ENCODE results near the gene KCNQ1. TPM values are rescaled to one million over a fixed set of nuclear protein-coding genes. Genes with fewer than 3 reads are reported as not detected.

The KCNQ1 gene
- total RNA-seq, 2 experiments from 2014 or later: 8.7 to 9.5 TPM

DNA sequence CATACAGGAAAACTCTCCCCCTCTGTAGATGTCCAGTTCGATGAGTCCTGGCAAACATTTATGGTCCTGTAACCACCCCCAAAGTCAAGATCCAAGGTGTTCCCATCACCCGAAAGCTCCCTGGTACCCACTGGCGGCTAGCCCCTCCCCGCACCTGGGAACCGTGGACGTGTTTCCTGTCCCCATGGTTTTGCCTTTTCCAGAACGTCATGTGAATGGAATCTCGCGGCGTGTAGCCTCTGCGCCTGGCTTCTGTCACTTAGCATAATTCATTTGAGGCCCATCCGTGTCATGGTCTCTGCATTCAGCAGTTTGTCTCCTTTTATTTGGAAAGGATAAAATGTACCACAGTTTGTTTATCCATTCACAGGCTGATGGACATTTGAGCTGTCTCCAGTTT is 106.3 kb downstream of the KCNQ1 start:
- POLR2A ChIA-PET: no interaction called here

DNA sequence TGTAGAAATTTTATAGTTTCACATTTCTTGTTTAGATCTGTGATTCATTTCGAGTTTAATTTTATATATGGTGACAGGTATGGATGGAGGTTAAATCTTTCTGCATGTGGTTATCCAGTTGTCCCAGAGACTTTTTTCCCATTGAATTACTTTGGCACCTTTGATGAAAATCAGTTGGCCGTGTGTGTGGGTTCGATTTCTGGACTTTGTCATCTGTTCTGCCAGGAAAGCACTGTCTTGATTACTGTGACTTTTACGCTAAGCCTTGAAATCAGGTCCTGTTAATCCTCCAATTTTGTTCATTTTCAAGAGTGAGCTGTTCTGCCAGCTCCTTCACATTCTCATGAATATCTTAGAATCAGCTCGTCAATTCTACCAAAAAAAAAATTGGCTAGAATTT is 107.4 kb downstream of the KCNQ1 start:
- POLR2A ChIA-PET: no interaction called here
- CTCF ChIA-PET: interaction anchor here (2.1 to 2.2 kb wide), 2 partner anchors 19 to 22 kb away, joined by 5 to 12 read pairs; no protein-coding TSS in a partner anchor

More for the DNA sequence above, 106.3 kb downstream of the KCNQ1 start:
- DNase-seq (no peak), ATAC-seq (no peak)
- H3K4me1 Mint-ChIP-seq (ENCODE audit: low read depth): peaks cover 6% of the 10 kb centered on the region
- H3K36me3 Mint-ChIP-seq (ENCODE audit: low read depth): no peaks in the 10 kb centered on the region
- intact Hi-C loops (cut with micrococcal nuclease): no loop called here
- H3K4me3 Mint-ChIP-seq: no peak overlapping the region
- CTCF ChIA-PET: interaction anchor here (2.2 kb wide), 1 partner anchor 18 kb away, joined by 12 read pairs; no protein-coding TSS in a partner anchor
- H3K9me3 Mint-ChIP-seq: no peaks in the 10 kb centered on the region
- TF ChIP-seq, protein P1, sequence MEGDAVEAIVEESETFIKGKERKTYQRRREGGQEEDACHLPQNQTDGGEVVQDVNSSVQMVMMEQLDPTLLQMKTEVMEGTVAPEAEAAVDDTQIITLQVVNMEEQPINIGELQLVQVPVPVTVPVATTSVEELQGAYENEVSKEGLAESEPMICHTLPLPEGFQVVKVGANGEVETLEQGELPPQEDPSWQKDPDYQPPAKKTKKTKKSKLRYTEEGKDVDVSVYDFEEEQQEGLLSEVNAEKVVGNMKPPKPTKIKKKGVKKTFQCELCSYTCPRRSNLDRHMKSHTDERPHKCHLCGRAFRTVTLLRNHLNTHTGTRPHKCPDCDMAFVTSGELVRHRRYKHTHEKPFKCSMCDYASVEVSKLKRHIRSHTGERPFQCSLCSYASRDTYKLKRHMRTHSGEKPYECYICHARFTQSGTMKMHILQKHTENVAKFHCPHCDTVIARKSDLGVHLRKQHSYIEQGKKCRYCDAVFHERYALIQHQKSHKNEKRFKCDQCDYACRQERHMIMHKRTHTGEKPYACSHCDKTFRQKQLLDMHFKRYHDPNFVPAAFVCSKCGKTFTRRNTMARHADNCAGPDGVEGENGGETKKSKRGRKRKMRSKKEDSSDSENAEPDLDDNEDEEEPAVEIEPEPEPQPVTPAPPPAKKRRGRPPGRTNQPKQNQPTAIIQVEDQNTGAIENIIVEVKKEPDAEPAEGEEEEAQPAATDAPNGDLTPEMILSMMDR (IDR thresholded peaks at IDR 0.05): no peak
- no peak overlapping the region for H3K27ac Mint-ChIP-seq
- no peaks in the 10 kb centered on the region for H3K27me3 Mint-ChIP-seq

DNA sequence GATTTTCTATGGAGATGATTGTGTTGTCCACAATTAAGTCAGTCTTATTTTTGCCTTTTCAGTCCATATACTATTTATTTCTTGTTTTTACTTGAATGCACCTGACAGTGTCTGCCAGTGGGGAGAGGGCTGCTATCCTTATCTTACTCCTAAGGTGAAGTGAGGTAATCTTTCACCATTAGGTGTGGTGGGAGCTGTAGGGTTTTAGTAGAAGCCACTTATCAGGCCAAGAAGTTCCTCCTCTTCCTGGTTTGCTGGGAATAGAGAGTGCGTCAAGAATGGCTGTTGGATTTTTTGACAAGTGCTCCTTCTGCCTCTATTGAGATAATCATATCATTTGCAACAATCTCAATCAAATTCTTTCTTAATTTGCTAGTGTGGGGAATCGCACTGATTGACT is 108.4 kb downstream of the KCNQ1 start:
- CTCF ChIA-PET: interaction anchor here (0.7 to 2.1 kb wide), 3 partner anchors 16 to 23 kb away, joined by 3 to 5 read pairs (median 3); no protein-coding TSS in a partner anchor
- H3K27ac Mint-ChIP-seq: no peak overlapping the region
- H3K4me1 Mint-ChIP-seq (ENCODE audit: low read depth): peaks cover 2% of the 10 kb centered on the region
- no peak overlapping the region for H3K4me3 Mint-ChIP-seq
- H3K36me3 Mint-ChIP-seq (ENCODE audit: low read depth): no peaks in the 10 kb centered on the region
- POLR2A ChIA-PET: no interaction called here
- ATAC-seq (no peak), DNase-seq (no peak)
- intact Hi-C loops (cut with micrococcal nuclease): no loop called here
- H3K27me3 Mint-ChIP-seq: no peaks in the 10 kb centered on the region
- no peaks in the 10 kb centered on the region for H3K9me3 Mint-ChIP-seq
- TF ChIP-seq, protein P1 (IDR thresholded peaks at IDR 0.05): no peak

More for the DNA sequence above, 107.4 kb downstream of the KCNQ1 start:
- no peak for ATAC-seq
- H3K27ac Mint-ChIP-seq: no peak overlapping the region
- TF ChIP-seq, protein P1 (IDR thresholded peaks at IDR 0.05): no peak
- no peaks in the 10 kb centered on the region for H3K36me3 Mint-ChIP-seq (ENCODE audit: low read depth)
- no peaks in the 10 kb centered on the region for H3K9me3 Mint-ChIP-seq
- no peak for DNase-seq
- H3K4me1 Mint-ChIP-seq (ENCODE audit: low read depth): peaks cover 2% of the 10 kb centered on the region
- no peaks in the 10 kb centered on the region for H3K27me3 Mint-ChIP-seq
- no peak overlapping the region for H3K4me3 Mint-ChIP-seq
- intact Hi-C loops (cut with micrococcal nuclease): no loop called here

DNA sequence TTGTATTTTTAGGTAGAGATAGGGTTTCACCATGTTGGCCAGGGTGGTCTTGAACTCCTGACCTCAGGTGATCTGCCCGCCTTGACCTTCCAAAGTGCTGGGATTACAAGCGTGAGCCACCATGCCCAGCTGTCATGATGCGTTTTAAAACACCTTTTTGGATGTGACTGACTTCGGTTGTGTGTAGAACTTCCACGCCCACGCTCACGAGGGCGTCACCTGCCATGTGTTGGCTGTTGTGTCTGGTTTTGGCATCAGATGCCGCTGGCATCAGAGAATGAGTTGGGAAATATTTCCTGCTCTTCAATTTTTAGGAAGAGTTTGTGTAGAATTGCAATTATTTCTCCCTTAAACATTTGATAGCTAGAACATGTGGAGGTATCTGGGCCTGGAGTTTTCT is 109.1 kb downstream of the KCNQ1 start:
- no peaks in the 10 kb centered on the region for H3K36me3 Mint-ChIP-seq (ENCODE audit: low read depth)
- no peak for DNase-seq
- H3K4me1 Mint-ChIP-seq (ENCODE audit: low read depth): peaks cover 4% of the 10 kb centered on the region
- intact Hi-C loops (cut with micrococcal nuclease): no loop called here
- H3K27ac Mint-ChIP-seq: no peak overlapping the region
- no peak overlapping the region for H3K4me3 Mint-ChIP-seq
- no peaks in the 10 kb centered on the region for H3K9me3 Mint-ChIP-seq
- no peaks in the 10 kb centered on the region for H3K27me3 Mint-ChIP-seq
- ChIA-PET POLR2A (no interaction called here), CTCF (interaction anchor here (1.3 to 2.1 kb wide), 3 partner anchors 8 to 23 kb away, joined by 3 to 5 read pairs (median 3); no protein-coding TSS in a partner anchor)
- TF ChIP-seq, protein P1 (IDR thresholded peaks at IDR 0.05): no peak
- no peak for ATAC-seq

DNA sequence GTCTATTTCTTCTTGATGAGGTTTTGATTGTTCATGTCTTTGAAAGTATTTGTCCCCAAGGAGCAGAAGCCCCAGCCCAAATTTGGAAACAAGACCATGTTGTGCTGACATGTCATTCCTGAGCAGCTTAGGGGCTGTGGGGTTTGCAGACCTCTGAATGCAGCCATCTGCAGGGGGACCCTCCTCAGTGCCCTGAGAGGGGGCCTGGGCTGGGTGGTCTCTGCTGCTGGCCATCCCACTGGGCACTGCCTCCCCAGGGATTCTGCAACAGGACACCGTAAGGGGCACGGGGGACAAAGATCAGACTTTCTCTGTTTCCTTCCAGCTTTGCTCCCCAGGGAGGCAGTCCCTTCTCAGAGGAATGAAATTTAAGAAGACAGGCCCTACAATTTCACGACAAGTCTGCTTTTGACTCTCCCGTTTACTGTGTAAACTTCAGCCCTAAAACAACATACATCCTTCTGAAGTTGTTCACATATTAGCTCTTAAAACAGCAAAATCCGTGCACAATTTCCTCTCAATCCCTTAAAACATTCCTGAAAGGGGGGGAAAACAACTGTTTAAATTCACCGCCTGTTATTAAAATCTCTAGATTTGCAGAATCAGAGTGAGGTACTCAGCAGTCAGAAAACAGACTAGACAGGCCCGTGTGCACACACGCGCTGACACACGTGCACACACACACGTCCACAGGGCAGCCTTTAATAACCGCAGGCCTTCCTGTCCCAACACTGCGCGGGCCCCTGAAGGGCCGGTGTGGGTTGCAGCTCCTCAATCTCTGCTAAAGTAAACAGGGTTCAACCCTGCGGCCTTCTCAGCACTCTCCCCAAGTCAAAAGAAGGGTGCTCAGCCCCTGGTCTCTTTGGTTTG is 109.8 kb downstream of the KCNQ1 start:
- H3K27me3 Mint-ChIP-seq: no peaks in the 10 kb centered on the region
- intact Hi-C loops (cut with micrococcal nuclease): no loop called here
- ATAC-seq (no peak), DNase-seq (no peak)
- H3K9me3 Mint-ChIP-seq: no peaks in the 10 kb centered on the region
- H3K4me3 Mint-ChIP-seq: no peak overlapping the region
- no peak overlapping the region for H3K27ac Mint-ChIP-seq
- ChIA-PET POLR2A (no interaction called here), CTCF (interaction anchor here (1.0 to 2.1 kb wide), 5 partner anchors 8 to 24 kb away, joined by 3 to 7 read pairs (median 4); no protein-coding TSS in a partner anchor)
- no peaks in the 10 kb centered on the region for H3K36me3 Mint-ChIP-seq (ENCODE audit: low read depth)
- TF ChIP-seq, protein P1 (IDR thresholded peaks at IDR 0.05): no peak
- peaks cover 6% of the 10 kb centered on the region for H3K4me1 Mint-ChIP-seq (ENCODE audit: low read depth)

All from activated CD8-positive, alpha-beta T cell treated with anti-CD3 and anti-CD28 coated beads for 36 hours (primary cell).